GM23338 (cell line): ENCODE results near the gene TRAPPC2B. TPM values are rescaled to one million over a fixed set of nuclear protein-coding genes. Genes with fewer than 3 reads are reported as not detected.

Source experiments
- ATAC-seq: fragments of 200-7000 bp; cut with Tn5 transposase; 3 replicates; pipeline ENCODE4 v1.9.1; 2020
- DNase-seq: peaks from one replicate; pipeline ENCODE4 v3.0.0-alpha.2; 2015; ENCODE audit warnings: low spot score
- H2AFZ ChIP-seq: fragments of 200-600 bp; sonication (generic); 2 replicates; pipeline ENCODE4 v1.8.0; 2016; ENCODE audit warnings: antibody characterized with exemption, mild to moderate bottlenecking, moderate library complexity
- H3F3A ChIP-seq: fragments of 200-600 bp; sonication (generic); replicated peaks from 2 replicates; pipeline ENCODE4 v1.8.0; 2017; ENCODE audit warnings: antibody characterized with exemption, mixed run types, low read depth
- H3K27ac ChIP-seq: fragments of 200-600 bp; sonication (generic); 2 replicates; pipeline ENCODE4 v1.6.1; 2016; ENCODE audit warnings: low read depth
- H3K27me3 ChIP-seq: fragments of 200-600 bp; sonication (generic); 2 replicates; pipeline ENCODE4 v1.8.0; 2016; ENCODE audit warnings: mild to moderate bottlenecking, mixed run types, moderate library complexity; ENCODE audit not compliant: insufficient read depth
- H3K36me3 ChIP-seq: fragments of 200-600 bp; sonication (generic); 2 replicates; pipeline ENCODE4 v1.8.0; 2016; ENCODE audit warnings: mild to moderate bottlenecking; ENCODE audit not compliant: insufficient read depth
- H3K4me1 ChIP-seq: fragments of 200-600 bp; sonication (generic); 2 replicates; pipeline ENCODE4 v1.8.0; 2016; ENCODE audit warnings: mild to moderate bottlenecking, moderate library complexity; ENCODE audit not compliant: insufficient read depth
- H3K4me2 ChIP-seq: fragments of 200-600 bp; sonication (generic); 2 replicates; pipeline ENCODE4 v1.7.1; 2017; ENCODE audit warnings: mixed run types
- H3K4me3 ChIP-seq: fragments of 200-600 bp; sonication (generic); 2 replicates; pipeline ENCODE4 v1.6.1; 2016; ENCODE audit warnings: mixed run types
- H3K79me2 ChIP-seq: fragments of 200-600 bp; sonication (generic); replicated peaks from 2 replicates; pipeline ENCODE4 v1.8.0; 2017; ENCODE audit warnings: mild to moderate bottlenecking; ENCODE audit not compliant: insufficient read depth
- H3K9me2 ChIP-seq: fragments of 200-600 bp; sonication (generic); 2 replicates; pipeline ENCODE4 v1.8.0; 2017; ENCODE audit not compliant: insufficient read depth
- H4K20me1 ChIP-seq: fragments of 200-600 bp; sonication (generic); replicated peaks from 2 replicates; pipeline ENCODE4 v1.8.0; 2017; ENCODE audit warnings: mild to moderate bottlenecking; ENCODE audit not compliant: insufficient read depth
- H3K27ac Mint-ChIP-seq: 2 replicates; pipeline ENCODE4 v1.8.0; 2020; ENCODE audit warnings: inconsistent platforms, mild to moderate bottlenecking, moderate library complexity, mixed read lengths
- H3K27me3 Mint-ChIP-seq: 3 replicates; pipeline ENCODE4 v1.8.0; 2022; ENCODE audit warnings: low read depth, mild to moderate bottlenecking, moderate library complexity, mixed read lengths, inconsistent platforms; ENCODE audit not compliant: insufficient read depth, poor library complexity
- H3K36me3 Mint-ChIP-seq: 3 replicates; pipeline ENCODE4 v1.8.0; 2021; ENCODE audit warnings: low read depth, mild to moderate bottlenecking, inconsistent platforms, moderate library complexity, mixed read lengths
- H3K4me1 Mint-ChIP-seq: 3 replicates; pipeline ENCODE4 v1.8.0; 2020; ENCODE audit warnings: mild to moderate bottlenecking, inconsistent platforms, mixed read lengths
- H3K4me3 Mint-ChIP-seq: 3 replicates; pipeline ENCODE4 v1.8.0; 2021; ENCODE audit warnings: moderate library complexity, mild to moderate bottlenecking, inconsistent platforms, mixed read lengths
- H3K9me3 Mint-ChIP-seq: 3 replicates; pipeline ENCODE4 v1.8.0; 2020; ENCODE audit warnings: moderate library complexity, mild to moderate bottlenecking, inconsistent platforms, mixed read lengths
- CREB1 ChIP-seq: fragments of 250-450 bp; sonication (Bioruptor Pico); IDR thresholded peaks from 2 replicates; pipeline ENCODE4 v1.5.0; 2020; ENCODE audit warnings: low read depth, mild to moderate bottlenecking, moderate library complexity
- NANOG ChIP-seq: IDR thresholded peaks from 2 replicates; pipeline ENCODE4 v1.6.1; 2016; ENCODE audit warnings: antibody characterized with exemption, borderline replicate concordance
- POLR2AphosphoS5 ChIP-seq: IDR thresholded peaks from 2 replicates; pipeline ENCODE4 v1.6.1; 2016; ENCODE audit warnings: antibody characterized with exemption, low read depth
- STAT1 ChIP-seq: IDR thresholded peaks from one replicate; pipeline ENCODE4 v1.6.1; 2016; ENCODE audit warnings: antibody characterized with exemption; ENCODE audit not compliant: unreplicated experiment
- ZNF114 ChIP-seq: fragments of 250-450 bp; sonication (Bioruptor Pico); IDR thresholded peaks from 2 replicates; pipeline ENCODE4 v1.5.0; 2020; ENCODE audit warnings: mild to moderate bottlenecking, moderate library complexity
- polyA plus RNA-seq: library from polyadenylated mRNA; unstranded; fragments of >200 nt; fragmentation: Nextera tagmentation; extraction: Ambion mirVana; gene quantifications from 2 replicates; pipeline ENCODE4 v1.2.1, GENCODE V29; 2016
- total RNA-seq: library from RNA; depleted of rRNA; stranded (reverse); fragments of >200 nt; shearing (Covaris generic); gene quantifications from 2 replicates; pipeline ENCODE4 v1.2.3, GENCODE V29; 2014
- TF ChIP-seq, protein P1 (sequence below): IDR thresholded peaks from 2 replicates; pipeline ENCODE4 v1.6.1; 2016; ENCODE audit warnings: antibody characterized with exemption
- TF ChIP-seq, protein P2 (sequence below), 2 experiments: fragments of 200-600 bp in 1 of 2; sonication (generic) in 1 of 2; conservative IDR thresholded peaks; 2 replicates each; pipeline versions ENCODE4 v1.5.1 to v1.6.1; 2016 to 2017; ENCODE audit warnings: antibody characterized with exemption in 2 of 2, low read depth in 2 of 2, mild to moderate bottlenecking in 2 of 2, moderate library complexity in 1 of 2
- TF ChIP-seq, protein P3 (sequence below): IDR thresholded peaks from one replicate; pipeline ENCODE4 v1.6.1; 2018; ENCODE audit warnings: antibody characterized with exemption; ENCODE audit not compliant: unreplicated experiment

The TRAPPC2B gene
- total and polyA plus RNA-seq, 2 experiments from 2014 or later = 17.1 to 55.2 TPM

DNA sequence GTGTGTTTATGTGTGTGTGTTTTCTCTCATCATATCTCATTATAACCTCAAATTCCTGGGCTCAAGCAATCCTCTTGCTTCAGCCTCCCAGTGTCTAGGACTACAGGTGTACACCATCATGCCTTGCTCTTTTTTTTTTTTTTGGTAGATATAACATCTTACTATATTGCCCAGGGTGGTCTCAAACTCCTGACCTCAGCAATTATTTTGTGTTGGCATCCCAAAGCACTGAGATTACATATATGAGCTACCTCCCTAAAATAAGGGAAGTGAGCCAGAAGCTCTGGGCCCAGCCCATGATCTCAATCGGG lies 43.5 kb upstream of the TRAPPC2B start (continued):
- TF ChIP-seq, protein P1, sequence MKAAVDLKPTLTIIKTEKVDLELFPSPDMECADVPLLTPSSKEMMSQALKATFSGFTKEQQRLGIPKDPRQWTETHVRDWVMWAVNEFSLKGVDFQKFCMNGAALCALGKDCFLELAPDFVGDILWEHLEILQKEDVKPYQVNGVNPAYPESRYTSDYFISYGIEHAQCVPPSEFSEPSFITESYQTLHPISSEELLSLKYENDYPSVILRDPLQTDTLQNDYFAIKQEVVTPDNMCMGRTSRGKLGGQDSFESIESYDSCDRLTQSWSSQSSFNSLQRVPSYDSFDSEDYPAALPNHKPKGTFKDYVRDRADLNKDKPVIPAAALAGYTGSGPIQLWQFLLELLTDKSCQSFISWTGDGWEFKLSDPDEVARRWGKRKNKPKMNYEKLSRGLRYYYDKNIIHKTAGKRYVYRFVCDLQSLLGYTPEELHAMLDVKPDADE = no peak
- TF ChIP-seq, protein P2, sequence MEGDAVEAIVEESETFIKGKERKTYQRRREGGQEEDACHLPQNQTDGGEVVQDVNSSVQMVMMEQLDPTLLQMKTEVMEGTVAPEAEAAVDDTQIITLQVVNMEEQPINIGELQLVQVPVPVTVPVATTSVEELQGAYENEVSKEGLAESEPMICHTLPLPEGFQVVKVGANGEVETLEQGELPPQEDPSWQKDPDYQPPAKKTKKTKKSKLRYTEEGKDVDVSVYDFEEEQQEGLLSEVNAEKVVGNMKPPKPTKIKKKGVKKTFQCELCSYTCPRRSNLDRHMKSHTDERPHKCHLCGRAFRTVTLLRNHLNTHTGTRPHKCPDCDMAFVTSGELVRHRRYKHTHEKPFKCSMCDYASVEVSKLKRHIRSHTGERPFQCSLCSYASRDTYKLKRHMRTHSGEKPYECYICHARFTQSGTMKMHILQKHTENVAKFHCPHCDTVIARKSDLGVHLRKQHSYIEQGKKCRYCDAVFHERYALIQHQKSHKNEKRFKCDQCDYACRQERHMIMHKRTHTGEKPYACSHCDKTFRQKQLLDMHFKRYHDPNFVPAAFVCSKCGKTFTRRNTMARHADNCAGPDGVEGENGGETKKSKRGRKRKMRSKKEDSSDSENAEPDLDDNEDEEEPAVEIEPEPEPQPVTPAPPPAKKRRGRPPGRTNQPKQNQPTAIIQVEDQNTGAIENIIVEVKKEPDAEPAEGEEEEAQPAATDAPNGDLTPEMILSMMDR (conservative IDR thresholded peaks at IDR 0.05; ENCODE audit: low read depth in 2 of 2) = no peak
- TF ChIP-seq POLR2AphosphoS5 (no peak), STAT1 (no peak)
- TF ChIP-seq, protein P3, sequence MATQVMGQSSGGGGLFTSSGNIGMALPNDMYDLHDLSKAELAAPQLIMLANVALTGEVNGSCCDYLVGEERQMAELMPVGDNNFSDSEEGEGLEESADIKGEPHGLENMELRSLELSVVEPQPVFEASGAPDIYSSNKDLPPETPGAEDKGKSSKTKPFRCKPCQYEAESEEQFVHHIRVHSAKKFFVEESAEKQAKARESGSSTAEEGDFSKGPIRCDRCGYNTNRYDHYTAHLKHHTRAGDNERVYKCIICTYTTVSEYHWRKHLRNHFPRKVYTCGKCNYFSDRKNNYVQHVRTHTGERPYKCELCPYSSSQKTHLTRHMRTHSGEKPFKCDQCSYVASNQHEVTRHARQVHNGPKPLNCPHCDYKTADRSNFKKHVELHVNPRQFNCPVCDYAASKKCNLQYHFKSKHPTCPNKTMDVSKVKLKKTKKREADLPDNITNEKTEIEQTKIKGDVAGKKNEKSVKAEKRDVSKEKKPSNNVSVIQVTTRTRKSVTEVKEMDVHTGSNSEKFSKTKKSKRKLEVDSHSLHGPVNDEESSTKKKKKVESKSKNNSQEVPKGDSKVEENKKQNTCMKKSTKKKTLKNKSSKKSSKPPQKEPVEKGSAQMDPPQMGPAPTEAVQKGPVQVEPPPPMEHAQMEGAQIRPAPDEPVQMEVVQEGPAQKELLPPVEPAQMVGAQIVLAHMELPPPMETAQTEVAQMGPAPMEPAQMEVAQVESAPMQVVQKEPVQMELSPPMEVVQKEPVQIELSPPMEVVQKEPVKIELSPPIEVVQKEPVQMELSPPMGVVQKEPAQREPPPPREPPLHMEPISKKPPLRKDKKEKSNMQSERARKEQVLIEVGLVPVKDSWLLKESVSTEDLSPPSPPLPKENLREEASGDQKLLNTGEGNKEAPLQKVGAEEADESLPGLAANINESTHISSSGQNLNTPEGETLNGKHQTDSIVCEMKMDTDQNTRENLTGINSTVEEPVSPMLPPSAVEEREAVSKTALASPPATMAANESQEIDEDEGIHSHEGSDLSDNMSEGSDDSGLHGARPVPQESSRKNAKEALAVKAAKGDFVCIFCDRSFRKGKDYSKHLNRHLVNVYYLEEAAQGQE = no peak

DNA sequence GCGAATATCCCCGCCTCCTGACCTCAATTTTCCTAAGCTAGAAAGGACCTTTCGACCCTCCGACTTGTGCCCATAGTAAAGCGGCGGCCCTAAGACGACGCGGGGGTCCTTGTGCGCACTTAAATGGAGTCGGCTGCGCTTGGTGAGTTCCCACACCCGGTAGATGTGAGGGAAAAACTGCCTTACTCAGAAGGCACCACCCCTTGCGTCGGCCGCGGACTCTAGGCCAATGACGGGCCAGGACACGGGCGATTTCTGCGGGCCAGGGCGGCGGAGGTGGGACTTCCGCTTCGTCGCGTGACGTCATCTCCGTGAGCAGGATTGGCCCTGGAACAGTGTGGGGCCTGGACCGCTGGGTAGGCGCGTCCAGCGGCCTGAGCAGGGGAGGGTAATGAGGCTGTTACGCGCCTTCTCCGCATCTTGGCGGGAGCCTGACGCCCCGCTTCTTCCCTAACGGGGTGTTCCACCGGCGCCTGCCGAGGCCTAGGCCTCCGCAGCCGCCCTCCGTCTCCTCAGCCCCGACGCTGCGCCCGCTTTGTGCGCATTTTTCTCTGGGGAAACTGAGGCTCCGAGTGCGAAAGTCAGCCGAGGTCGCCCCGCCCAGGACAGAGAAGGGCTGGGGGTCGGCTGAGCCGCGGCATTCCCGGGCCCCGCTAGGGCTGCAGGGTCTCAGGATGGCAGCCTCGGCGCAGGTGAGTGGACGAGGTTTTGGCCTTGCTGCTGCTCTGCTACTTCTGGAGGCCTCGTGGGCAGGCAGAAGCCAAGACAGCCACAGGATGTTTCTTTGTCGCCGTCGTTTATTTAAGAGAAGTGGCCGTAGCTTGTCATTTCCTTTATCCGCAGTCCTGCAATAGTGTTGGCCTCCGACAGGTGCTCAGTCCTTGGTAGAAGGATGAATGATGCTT lies 42.9 kb upstream of the TRAPPC2B start, which contains the start of gene ZNF543:
Gene ZNF543, plus strand, starts transcription at position 293 of the 905 bp plus-strand sequence. Its CDS starts 382 bp downstream, at position 675.
- H4K20me1 ChIP-seq = no peaks in the 10 kb centered on the region
- H3K36me3 ChIP-seq = 0 out of 2 replicates have a peak, but pooled peaks cover 4% of the 10 kb centered on the region
- H3K4me3 ChIP-seq = peak within 1 kb of the TSS; percentile 91
- ATAC-seq (peak; percentile 95), DNase-seq (peak; percentile 99)
- peak within 1 kb of the TSS; percentile 89; the same call in 1 of the 2 replicates for H2AFZ ChIP-seq
- H3K9me2 ChIP-seq = no peaks in the 10 kb centered on the region
- Mint-ChIP-seq H3K36me3 (peaks cover 20% of the 10 kb centered on the region), H3K27ac (peak within 1 kb of the TSS; percentile 96), H3K4me1 (peaks cover 16% of the 10 kb centered on the region; the same call in 2 of the 3 replicates), H3K27me3 (peaks cover 9% of the 10 kb centered on the region), H3K9me3 (no peaks in the 10 kb centered on the region), H3K4me3 (peak within 1 kb of the TSS; percentile 88)
- peak within 1 kb of the TSS; percentile 89 for H3K27ac ChIP-seq
- peaks cover 13% of the 10 kb centered on the region for H3K4me1 ChIP-seq
- peaks cover 12% of the 10 kb centered on the region; the same call in 1 of the 2 replicates for H3F3A ChIP-seq
- H3K79me2 ChIP-seq = peaks cover 28% of the 10 kb centered on the region
- H3K27me3 ChIP-seq = peaks cover 31% of the 10 kb centered on the region
- H3K4me2 ChIP-seq = peak within 1 kb of the TSS; percentile 99
- TF ChIP-seq ZNF114 (CRISPR knock-in tag) (no peak), CREB1 (CRISPR knock-in tag) (peak; percentile 99), NANOG (no peak)
- TF ChIP-seq, protein P3 = no peak
- TF ChIP-seq, protein P2 (conservative IDR thresholded peaks at IDR 0.05; ENCODE audit: low read depth in 2 of 2) = no peak
